ENCODE data around the gene USP12. TPM values are rescaled to one million over a fixed set of nuclear protein-coding genes. Genes with fewer than 3 reads are reported as not detected.
"Not testable (repeated sequence)": the region's sequence is repeated elsewhere in the genome, so short reads cannot be mapped to it uniquely, and the experiment has no call there.

USP12 gene
- total RNA-seq, 1 donor from 2014 or later = 32.3 TPM

DNA sequence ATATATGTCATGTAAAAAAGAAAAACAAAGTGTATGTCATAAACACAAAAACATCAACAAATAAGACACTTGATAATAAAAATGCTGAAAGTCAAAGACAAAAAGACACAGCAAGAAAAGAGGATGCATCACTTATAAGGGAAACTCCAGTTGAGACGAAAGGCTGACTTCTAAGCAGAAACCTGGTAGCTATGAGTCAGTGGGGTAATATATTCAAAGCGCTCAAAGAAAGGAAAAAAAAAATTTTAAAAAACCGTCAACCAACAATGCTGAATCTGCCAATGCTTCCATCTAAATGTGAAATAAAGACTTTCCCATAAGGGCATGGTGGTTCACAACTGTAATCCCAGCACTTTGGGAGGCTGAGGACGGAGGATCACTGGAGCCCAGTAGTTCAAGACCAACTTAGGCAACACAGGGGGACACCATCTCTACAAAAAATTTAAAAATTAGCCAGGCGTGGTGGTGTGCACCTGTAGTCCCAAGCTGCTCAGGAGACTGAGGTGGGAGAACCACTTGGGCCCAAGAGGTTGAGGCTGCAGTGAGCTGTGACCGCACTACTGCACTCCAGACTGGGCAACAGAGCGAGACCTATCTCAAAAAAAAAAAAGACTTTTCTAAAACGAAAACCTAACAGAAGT is 24.0 kb downstream of the USP12 start:
- DNase-seq = no peak

DNA sequence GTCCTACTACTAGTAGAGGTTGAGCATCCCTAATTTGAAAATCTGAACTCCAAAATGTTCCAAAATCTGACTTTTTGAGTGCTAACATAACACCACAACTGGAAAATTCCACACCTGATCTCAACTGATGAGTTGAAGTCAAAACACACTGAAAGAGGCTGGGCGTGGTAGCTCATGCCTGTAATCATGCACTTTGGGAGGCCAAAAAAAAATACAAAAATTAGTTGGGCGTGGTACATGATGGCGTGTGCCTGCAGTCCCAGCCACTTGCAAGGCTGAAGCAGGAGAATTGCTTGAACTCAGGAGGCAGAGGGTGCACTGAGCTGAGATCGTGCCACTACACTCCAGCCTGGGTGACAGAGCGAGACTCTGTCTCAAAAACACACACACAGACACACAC is 29.9 kb downstream of the USP12 start:
- no peak for DNase-seq

DNA sequence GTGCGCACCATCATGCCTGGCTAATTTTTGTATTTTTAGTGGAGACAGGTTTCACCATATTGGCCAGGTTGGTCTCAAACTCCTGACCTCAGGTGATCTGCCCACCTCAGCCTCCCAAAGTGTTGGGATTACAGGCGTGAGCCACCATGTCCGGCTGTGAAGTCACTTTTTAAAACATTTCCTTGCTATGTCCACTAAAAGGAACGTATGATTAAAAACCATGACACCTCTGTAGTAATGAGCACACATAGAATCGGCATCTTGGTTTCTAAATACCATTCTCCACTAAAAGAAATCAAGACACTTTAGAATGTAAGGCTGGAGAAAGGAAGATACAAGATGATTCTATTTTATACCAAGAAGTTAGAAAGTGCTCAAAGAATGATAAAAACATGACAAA is 30.5 kb downstream of the USP12 start:
- DNase-seq = not testable (repeated sequence)

DNA sequence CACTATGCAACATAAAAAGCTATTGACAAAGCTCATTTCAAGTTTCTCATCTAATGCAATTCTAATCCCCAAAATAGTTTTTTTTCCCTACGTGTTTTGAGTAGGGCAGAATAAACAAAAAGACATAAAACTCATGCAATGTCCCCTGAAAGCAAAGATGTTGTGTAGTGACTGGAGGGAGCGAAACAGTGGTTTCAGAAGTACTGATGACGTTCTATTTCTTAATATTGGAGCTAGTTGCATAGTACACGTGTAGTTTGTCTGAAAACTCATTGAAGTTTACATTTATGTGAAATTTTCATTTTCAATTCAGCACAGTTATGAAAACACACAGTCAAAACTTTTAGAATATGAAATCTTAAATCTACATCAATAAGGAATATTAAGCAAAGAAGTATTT is 31.6 kb downstream of the USP12 start:
- no peak for DNase-seq

DNA sequence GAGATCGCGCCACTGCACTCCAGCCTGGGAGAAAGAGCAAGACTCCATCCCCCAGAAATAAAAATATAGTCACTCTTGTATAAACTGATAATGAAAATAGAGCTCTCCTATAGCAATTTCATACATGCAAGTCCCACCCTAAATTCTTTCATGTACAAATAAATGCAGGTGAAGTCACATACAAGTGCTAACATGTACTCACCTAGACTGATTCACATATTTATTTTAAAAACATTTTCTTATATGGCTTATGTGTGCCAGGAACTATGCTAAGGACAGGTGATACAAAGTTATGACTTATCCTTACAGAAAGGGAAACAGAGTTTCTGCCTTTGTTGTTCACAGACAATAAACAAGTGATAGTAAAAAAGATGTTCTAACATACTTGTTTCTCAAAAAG is 32.0 kb downstream of the USP12 start:
- no peak for DNase-seq

DNA sequence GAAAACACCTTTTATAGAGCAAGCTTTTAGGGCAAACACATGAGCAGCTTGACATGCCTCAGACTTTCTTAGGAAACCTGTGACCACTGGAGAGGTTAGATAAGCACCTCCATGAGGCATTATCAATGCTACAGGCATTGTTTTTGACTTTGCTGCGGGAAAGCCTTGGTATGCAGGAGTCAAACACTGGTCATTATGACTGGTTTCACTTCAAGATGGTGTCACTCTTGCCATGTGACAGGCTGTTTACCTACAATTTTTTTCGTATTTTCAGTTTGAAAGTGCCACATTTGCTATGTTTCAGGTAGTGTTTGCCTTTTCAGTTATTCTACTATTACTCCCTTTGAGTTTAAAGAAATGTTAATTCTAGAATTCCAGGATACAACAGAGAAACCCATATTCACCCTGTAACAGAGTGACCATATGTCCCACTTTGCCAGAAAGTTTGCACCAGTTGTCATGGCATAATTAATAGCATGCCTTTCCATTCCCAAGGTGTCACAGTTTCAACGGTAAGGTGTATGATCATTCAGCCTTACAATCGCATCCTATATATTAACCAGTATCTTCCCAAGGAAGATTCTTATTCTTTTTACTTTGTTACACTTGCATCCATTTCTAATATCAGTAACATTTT is 33.0 kb downstream of the USP12 start:
- DNase-seq = no peak

DNA sequence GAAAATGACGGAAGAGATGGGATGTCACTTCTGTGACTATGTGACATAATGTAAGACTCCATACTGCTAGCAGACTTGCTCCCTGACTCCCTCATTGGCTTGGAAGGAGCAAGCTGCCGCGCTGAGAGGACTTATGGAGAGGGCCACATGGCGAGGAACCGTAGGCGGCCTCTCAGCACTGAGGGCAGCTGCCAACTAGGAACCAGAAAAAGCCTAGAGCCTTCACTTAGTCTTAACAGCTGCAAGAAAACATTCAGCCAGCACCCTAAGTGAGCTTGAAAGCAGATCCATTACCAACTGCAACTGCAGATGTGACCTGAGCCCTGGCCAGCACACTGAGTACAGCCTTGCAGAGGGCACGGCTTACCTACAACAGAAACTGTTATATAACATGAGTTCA is 33.9 kb downstream of the USP12 start:
- DNase-seq = no peak

DNA sequence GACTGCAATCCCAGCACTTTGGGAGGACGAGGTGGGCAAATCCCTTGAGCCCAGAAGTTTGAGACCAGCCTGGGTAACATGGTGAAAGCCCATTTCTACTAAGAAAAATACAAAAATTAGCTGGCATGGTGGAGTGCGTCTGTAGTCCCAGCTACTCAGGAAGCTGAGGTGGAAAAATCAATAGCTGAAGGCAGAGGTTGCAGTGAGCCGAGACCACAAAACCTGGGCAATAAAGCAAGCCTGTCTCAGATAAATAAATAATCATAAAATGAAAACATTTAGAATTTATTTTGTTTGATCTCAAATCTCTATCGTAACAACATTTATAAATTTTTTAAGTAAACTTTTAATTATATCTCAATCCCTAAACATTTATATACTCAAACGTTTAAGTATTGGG is 36.6 kb downstream of the USP12 start:
- peak; percentile 17 for DNase-seq

DNA sequence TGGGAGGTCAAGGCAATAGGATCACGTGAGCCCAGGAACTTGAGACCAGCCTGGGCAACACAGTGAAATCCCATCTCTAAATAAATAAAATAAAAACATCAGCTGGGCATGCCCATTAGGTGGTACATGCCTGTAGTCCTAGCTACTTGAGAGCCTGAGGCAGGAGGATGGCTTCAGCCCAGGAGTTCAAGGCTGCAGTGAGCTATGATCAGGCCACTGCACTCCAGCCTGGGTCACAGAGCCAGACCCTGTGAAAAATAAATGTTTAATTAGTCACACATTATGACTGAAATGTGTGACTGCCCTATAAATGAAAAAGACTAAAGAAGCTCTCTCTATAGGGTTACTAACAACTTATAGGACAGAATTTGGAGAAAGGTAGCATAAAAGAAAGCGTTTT is 37.7 kb downstream of the USP12 start:
- no peak for DNase-seq

DNA sequence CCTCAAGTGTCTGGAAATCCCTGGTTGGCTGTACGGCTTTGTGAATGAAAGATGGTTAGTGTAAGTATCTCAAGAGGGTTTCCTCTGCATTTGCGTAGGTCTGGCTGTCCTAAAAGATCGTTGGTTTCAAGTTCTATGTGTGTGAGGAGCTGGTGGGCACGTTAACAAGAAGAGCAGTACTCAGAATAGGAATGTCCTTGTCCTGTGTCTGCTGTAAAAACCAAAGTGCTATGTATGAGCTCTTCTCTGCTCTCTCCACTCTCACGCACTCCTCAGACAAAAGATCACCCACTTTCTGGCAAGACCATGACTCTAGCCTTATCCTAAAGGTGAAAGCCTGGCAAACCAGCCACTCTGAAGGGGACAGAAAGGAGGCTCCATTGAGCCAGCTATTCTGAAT is 39.1 kb downstream of the USP12 start:
- DNase-seq = no peak

DNA sequence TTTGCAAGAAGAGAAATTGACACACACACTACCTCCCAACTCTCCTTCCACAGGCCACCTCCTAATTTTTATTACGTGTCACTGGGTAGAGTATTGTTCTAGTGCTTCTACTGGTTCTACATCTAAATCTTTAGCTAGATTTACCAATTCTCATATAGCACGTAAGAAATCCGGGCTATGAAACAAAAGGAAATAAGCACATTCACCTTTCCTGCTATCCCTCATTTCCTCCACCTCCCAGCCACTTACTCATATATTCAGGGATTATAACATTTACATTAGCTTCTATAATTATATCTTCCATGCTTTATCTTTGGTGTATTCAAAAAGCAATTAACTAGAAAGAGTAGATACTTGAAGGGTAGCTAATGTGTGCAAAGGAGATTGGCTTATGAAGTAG is 39.7 kb downstream of the USP12 start:
- peak; percentile 39 for DNase-seq

DNA sequence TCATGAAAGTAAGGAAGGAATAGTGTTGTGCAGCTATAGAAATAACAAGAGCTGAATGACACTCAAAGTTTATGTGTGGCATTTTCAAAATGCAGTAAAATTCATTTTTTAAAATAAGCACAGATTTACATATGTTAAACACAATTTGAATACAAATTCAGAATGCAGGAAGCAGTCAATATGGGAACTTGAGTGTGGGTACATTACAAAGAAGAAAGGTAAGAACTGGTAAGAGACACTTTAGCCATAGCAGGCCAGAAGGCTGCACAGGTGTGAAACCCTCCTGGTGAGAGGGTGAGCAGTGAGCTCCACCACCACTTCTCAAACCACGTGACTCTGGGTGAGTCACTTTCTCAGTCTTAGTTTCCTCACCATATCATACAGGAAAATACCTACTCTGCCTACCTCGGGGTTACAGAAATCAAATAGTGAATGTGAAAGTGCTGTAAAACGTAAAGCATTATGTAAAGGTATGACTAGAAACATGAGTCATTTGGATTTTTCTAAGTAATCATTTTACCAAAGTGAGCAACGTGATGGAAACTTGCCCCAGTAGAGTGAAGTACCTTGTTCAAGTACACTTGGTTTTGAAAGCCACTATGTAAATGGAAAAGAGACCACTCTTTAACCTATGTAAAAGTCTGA is 40.5 kb downstream of the USP12 start:
- peak; percentile 49 for DNase-seq

DNA sequence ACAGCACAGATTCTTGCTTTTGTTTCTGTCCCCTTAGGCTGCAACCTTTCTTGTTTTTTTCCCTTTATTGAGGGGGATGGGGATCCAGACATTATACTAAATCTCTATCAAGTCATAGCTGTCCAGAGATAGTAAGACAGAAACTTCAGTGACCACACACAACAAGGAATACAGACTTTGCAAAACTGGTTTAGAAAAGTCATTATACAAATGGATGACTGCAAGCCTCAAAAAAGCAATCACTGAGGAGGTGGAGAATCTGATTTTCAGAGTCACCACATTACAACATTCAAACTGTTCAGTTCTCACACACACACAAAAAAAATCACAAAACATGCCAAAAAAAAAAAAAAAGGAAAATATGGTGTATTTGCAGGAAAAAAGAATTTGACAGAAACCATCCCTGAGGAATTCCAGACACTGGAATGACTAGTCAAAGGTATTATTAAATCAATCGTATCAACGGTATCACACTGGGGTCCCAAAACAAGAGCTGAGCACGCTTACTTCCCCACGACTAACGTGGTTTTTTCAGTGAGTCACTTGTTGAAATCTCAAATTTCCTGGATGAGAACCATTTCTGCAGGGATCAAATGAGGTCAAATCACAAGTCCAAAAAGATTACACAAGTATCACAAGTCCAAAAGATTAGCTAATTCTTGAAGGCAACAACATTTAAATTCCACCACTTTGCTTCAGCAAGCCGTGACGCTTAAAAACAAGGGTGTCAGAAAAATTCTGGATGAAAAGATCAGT is 41.2 kb downstream of the USP12 start:
- DNase-seq = peak; percentile 25

DNA sequence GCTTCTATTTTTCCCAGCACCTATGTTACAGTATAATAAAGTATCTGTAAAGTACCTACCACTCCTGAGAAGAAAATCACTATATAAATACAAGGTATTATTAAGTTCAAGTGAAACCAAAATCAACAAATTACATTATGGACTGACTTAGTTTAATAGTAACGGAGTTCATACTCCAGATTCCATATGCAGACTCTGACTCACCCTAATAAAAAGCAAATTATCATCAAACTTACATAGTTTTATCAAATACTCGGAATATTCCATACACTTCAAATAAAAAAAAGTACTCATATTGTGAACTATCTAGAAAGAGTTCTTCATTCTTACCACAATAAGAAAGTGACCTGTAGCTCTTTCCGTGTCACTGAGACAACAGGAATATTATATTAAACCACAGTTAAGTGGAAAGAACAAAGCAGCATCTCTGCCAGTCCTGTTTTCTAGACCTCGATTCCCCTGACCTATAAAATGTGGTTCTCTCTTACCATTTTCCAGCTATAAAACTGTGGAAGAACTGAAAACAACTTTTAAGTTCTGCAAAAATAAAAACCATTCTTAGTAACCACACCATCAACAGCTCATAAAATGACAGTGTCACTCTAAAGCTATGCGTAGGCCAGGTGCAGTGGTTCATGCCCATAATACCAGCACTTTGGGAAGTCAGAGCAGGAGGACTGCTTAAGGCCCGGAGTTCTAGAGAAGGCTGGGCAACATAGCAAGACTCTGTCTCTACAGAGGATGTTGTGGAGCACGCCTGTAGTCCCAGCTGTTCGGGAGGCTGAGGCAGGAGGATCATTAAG is 42.6 kb downstream of the USP12 start:
- DNase-seq = no peak

DNA sequence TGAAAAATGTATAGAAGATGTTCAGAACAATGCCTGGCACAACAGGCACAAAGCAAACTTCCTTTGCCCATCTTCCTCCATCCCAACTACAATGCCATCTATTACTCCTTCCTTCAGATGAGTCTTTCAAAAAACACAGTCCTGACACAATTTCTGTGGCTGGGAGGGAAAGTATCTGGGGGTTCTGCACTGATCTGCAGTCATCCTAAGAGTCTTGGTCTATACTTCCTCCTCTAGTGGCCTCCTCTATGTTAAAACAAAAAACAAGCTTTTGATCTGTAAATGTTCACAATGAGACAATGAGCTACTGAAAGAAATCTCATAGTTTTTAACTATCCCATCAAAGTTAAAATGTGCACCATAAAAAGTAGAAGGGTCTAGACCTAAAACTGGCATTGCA is 44.8 kb downstream of the USP12 start:
- no peak for DNase-seq

DNA sequence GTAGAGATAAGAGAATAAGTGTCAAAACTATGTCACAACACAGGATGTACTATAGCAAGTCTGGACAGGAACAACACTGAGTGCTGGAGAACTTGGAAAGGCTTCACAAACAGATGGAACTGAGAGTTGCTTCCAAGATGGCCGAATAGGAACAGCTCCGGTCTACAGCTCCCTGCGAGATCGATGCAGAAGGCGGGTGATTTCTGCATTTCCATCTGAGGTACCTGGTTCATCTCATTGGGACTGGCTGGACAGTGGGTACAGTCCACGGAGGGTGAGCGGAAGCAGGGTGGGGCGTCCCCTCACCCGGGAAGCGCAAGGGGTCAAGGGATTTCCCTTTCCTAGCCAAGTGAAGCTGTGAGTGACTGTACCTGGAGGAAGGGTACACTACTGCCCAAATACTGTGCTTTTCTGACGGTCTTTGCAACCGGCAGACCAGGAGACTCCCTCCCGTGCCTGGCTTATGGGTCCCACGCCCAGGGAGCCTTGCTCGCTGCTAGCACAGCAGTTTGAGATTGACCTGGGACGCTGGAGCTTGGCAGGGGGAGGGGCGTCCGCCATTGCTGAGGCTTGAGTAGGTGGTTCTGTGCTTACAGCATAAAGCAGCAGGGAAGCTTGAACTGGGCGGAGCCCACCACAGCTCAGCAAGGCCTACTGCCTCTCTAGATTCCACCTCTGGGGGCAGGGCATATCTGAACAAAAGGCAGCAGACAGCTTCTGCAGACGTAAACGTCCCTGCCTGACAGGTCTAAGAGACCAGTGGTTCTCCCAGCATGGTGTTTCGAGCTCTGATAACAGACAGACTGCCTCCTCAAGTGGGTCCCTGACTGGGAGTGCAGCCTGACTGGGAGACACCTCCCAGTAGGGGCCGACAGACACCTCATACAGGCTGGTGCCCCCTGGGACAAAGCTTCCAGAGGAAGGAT is 46.0 kb downstream of the USP12 start:
- no peak for DNase-seq

DNA sequence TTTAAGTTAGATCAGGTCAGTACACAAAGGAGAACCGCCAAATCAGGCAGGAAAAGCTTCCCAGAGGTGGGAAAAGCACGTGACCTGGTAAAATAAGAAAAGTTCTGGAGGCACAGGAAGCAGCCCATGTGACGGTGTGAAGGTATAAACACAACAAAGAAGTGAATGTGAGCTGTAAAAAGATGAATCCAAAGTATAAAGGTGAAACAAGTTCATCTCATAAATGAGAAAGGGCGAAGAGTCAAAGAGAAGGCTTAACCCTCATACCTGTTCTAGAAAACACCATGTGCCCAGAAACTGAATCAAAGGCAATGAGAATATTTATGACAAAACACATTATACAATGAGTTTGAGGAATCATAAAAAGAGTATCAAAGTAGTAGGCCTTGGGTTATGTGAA is 47.0 kb downstream of the USP12 start:
- no peak for DNase-seq

DNA sequence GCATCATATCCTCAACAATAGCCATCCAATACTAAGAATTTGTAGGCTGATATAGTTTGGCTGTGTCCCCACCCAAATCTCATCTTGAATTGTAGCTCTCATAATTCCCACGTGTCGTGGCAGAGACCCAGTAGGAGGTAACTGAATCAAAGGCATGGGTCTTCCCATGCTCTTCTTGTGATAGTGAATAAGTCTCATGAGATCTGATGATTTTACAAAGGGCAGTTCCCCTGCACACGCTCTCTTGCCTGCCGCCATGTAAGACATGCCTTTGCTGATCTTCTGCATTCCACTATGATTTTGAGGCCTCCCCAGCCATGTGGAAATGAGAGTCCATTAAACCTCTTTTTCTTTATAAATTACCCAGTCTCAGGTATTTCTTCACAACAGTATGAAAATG is 48.2 kb downstream of the USP12 start:
- not testable (repeated sequence) for DNase-seq

DNA sequence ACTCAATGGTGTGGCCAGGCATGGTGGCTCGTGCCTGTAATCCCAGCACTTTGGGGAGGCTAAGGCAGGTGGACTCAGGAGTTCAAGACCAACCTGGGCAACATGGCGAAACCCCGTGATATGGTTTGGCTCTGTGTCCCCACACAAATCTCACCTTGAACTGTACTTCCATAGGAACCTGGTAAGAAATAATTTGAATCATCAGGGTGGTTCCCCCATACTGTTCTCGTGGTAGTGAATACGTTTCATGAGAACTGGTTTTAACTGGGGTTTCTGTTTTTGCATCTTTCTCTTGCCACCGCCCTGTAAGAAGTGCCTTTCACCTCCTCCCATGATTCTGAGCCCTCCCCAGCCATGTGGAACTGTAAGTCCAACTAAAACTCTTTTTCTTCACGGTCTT is 49.6 kb downstream of the USP12 start:
- no peak for DNase-seq

DNA sequence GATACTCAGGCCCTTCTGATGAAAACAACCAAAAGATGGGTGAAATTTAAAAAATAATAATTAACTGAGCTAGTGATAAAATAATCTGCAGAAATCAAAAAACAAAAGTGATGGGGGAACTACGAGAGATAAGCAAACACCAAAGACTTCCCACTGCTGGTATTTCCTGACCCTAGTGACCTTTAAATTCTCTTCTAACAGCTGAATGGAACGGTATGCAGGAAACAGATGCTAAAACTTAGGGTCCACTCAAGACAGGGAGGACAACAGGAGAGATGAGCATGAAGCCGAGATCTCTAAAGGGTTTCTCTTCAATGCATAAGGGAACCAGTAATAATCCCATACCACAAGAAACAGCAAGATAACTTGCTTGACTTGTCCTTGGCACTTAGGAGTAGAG is 50.8 kb downstream of the USP12 start:
- peak; percentile 74 for DNase-seq

DNA sequence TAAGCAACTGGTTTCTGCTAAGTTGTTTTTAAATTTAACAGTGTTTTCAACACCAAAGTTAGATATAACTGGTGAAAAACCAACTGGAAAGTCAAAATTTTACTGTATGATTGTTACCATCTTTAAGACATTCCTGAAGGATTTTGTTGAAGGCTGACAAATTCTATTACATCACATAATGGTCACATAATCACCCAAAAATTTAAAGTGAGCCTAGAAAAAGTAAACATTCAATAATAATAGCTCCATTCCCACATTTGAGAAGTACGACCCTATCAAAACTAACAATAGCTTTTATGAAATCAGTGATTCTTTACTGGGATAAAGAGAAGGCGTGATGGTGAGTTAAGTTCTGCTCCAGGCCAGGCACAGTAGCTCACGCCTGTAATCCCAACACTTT is 51.6 kb downstream of the USP12 start:
- DNase-seq = no peak

Measured in dermis blood vessel endothelial cell (primary cell).